ENCODE measurements around the gene ANKFN1. TPM values are rescaled to one million over a fixed set of nuclear protein-coding genes. Genes with fewer than 3 reads are reported as not detected.

ANKFN1 gene, protein sequence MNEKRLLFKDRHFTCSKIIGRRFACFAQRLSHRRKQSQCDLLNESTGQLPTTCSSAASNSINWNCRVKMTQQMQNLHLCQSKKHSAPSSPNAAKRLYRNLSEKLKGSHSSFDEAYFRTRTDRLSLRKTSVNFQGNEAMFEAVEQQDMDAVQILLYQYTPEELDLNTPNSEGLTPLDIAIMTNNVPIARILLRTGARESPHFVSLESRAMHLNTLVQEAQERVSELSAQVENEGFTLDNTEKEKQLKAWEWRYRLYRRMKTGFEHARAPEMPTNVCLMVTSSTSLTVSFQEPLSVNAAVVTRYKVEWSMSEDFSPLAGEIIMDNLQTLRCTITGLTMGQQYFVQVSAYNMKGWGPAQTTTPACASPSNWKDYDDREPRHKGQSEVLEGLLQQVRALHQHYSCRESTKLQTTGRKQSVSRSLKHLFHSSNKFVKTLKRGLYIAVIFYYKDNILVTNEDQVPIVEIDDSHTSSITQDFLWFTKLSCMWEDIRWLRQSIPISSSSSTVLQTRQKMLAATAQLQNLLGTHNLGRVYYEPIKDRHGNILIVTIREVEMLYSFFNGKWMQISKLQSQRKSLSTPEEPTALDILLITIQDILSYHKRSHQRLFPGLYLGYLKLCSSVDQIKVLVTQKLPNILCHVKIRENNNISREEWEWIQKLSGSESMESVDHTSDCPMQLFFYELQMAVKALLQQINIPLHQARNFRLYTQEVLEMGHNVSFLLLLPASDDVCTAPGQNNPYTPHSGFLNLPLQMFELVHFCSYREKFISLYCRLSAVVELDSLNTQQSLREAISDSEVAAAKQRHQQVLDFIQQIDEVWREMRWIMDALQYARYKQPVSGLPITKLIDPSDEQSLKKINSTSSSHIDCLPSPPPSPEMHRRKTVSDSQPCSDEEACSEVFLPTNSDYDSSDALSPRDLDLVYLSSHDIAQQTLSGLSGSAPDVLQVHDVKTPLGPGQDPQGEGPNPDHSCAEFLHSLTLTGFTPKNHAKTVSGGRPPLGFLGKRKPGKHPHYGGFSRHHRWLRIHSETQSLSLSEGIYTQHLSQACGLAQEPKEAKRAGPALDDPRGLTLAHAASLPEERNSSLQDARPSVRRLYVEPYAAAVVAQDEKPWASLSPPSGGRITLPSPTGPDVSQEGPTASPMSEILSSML
- 1.6 TPM for total RNA-seq

- H3K9ac ChIP-seq (ENCODE audit: low read depth in 1 of 3, low read length in 3 of 3) = no peak within 1 kb of the TSS
- no peaks in the 10 kb centered on the region for H3K27me3 ChIP-seq (ENCODE audit: control insufficient read depth in 3 of 3, insufficient read depth in 3 of 3, low read length in 3 of 3)
- no peaks in the 10 kb centered on the region for H3K4me1 ChIP-seq (ENCODE audit: control insufficient read depth in 3 of 3, insufficient read depth in 3 of 3, low read length in 3 of 3)
- no peak within 1 kb of the TSS for H3K27ac ChIP-seq (ENCODE audit: low read depth, low read length)
- H3K36me3 ChIP-seq (ENCODE audit: control insufficient read depth in 3 of 3, insufficient read depth in 3 of 3, low read length in 3 of 3) = no peaks in the 10 kb centered on the region
- no peaks in the 10 kb centered on the region for H3K9me3 ChIP-seq (ENCODE audit: control insufficient read depth in 3 of 3, low read length in 3 of 3)
- no peak within 1 kb of the TSS for H3K4me3 ChIP-seq (ENCODE audit: low read length in 3 of 3)
Observed at GRCh38 chr17:56152874-56153602, at the start of gene ANKFN1. Gene ANKFN1 (plus strand): TSS chr17:56153475. CDS start chr17:56212668, 59,193 bp downstream.

GRCh38 chr17:56108811-56109284 lies 44.4 kb upstream of the ANKFN1 start:
- H3K36me3 ChIP-seq (ENCODE audit: control insufficient read depth in 3 of 3, insufficient read depth in 3 of 3, low read length in 3 of 3) = no peaks in the 10 kb centered on the region
- no peak overlapping the region for H3K4me3 ChIP-seq (ENCODE audit: low read length in 3 of 3)
- no peaks in the 10 kb centered on the region for H3K9me3 ChIP-seq (ENCODE audit: control insufficient read depth in 3 of 3, low read length in 3 of 3)
- H3K9ac ChIP-seq (ENCODE audit: low read depth in 1 of 3, low read length in 3 of 3) = no peak overlapping the region
- peaks cover 0 to 3% (median 2%) of the 10 kb centered on the region in 3 donors for H3K27me3 ChIP-seq (ENCODE audit: control insufficient read depth in 3 of 3, insufficient read depth in 3 of 3, low read length in 3 of 3)
- no peaks in the 10 kb centered on the region for H3K4me1 ChIP-seq (ENCODE audit: control insufficient read depth in 3 of 3, insufficient read depth in 3 of 3, low read length in 3 of 3)
- no peak overlapping the region for H3K27ac ChIP-seq (ENCODE audit: low read depth, low read length)

- Histone ChIP-seq H3K9me3 (ENCODE audit: control insufficient read depth in 3 of 3, low read length in 3 of 3) (no peaks in the 10 kb centered on the region), H3K27ac (ENCODE audit: low read depth, low read length) (no peak overlapping the region), H3K27me3 (ENCODE audit: control insufficient read depth in 3 of 3, insufficient read depth in 3 of 3, low read length in 3 of 3) (no peaks in the 10 kb centered on the region), H3K9ac (ENCODE audit: low read depth in 1 of 3, low read length in 3 of 3) (no peak overlapping the region), H3K36me3 (ENCODE audit: control insufficient read depth in 3 of 3, insufficient read depth in 3 of 3, low read length in 3 of 3) (no peaks in the 10 kb centered on the region), H3K4me1 (ENCODE audit: control insufficient read depth in 3 of 3, insufficient read depth in 3 of 3, low read length in 3 of 3) (no peaks in the 10 kb centered on the region), H3K4me3 (ENCODE audit: low read length in 3 of 3) (no peak overlapping the region)
Observed at GRCh38 chr17:56109836-56110235, 43.4 kb upstream of the ANKFN1 start.

DNA sequence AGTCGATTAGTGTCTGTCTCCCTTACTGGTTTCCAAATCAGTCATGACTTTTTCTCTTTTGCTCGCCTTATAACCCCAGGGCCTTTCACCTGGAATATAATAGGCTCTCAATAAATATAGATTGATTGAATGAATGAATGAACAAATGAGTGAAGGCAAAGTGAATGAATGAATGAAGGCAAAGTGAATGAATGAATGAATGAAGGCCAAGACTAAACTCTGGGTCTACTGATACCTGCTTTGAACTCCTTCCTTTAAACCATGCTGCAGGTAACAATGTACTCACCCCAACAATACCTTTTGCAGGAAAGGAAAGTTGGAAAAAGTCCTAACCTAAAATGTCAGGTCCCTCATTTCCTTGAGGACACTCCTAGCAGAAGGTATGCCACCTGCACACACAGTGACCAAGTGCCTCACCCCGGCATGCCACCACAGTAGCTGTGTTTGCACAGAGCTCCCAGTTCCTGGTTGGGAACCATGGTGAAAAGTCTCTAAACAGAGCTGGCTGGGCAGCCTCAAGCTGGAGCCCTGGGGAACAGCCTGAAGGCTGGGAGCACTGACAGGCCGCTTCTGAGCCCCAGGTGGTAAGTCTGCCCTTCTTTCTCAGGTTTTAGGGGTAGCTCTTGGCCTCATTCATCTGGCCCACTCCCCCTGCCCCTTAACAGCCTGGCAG lies 42.7 kb upstream of the ANKFN1 start:
- Histone ChIP-seq H3K4me1 (ENCODE audit: control insufficient read depth in 3 of 3, insufficient read depth in 3 of 3, low read length in 3 of 3) (no peaks in the 10 kb centered on the region), H3K9me3 (ENCODE audit: control insufficient read depth in 3 of 3, low read length in 3 of 3) (no peaks in the 10 kb centered on the region), H3K9ac (ENCODE audit: low read depth in 1 of 3, low read length in 3 of 3) (no peak overlapping the region), H3K36me3 (ENCODE audit: control insufficient read depth in 3 of 3, insufficient read depth in 3 of 3, low read length in 3 of 3) (no peaks in the 10 kb centered on the region), H3K27me3 (ENCODE audit: control insufficient read depth in 3 of 3, insufficient read depth in 3 of 3, low read length in 3 of 3) (no peaks in the 10 kb centered on the region), H3K27ac (ENCODE audit: low read depth, low read length) (no peak overlapping the region), H3K4me3 (ENCODE audit: low read length in 3 of 3) (no peak overlapping the region)

- Histone ChIP-seq H3K9me3 (ENCODE audit: control insufficient read depth in 3 of 3, low read length in 3 of 3) (no peaks in the 10 kb centered on the region), H3K9ac (ENCODE audit: low read depth in 1 of 3, low read length in 3 of 3) (no peak overlapping the region), H3K4me3 (ENCODE audit: low read length in 3 of 3) (no peak overlapping the region)
Observed at GRCh38 chr17:56111706-56112485, 41.4 kb upstream of the ANKFN1 start.

GRCh38 chr17:56113486-56113885 lies 39.8 kb upstream of the ANKFN1 start:
- no peaks in the 10 kb centered on the region for H3K36me3 ChIP-seq (ENCODE audit: control insufficient read depth in 3 of 3, insufficient read depth in 3 of 3, low read length in 3 of 3)
- H3K9me3 ChIP-seq (ENCODE audit: control insufficient read depth in 3 of 3, low read length in 3 of 3) = no peaks in the 10 kb centered on the region
- no peaks in the 10 kb centered on the region for H3K4me1 ChIP-seq (ENCODE audit: control insufficient read depth in 3 of 3, insufficient read depth in 3 of 3, low read length in 3 of 3)
- no peak overlapping the region for H3K9ac ChIP-seq (ENCODE audit: low read depth in 1 of 3, low read length in 3 of 3)
- H3K27ac ChIP-seq (ENCODE audit: low read depth, low read length) = no peak overlapping the region
- H3K27me3 ChIP-seq (ENCODE audit: control insufficient read depth in 3 of 3, insufficient read depth in 3 of 3, low read length in 3 of 3) = no peaks in the 10 kb centered on the region
- no peak overlapping the region for H3K4me3 ChIP-seq (ENCODE audit: low read length in 3 of 3)

More at GRCh38 chr17:56111706-56112485, 41.4 kb upstream of the ANKFN1 start:
- no peaks in the 10 kb centered on the region for H3K36me3 ChIP-seq (ENCODE audit: control insufficient read depth in 3 of 3, insufficient read depth in 3 of 3, low read length in 3 of 3)
- no peak overlapping the region for H3K27ac ChIP-seq (ENCODE audit: low read depth, low read length)
- H3K27me3 ChIP-seq (ENCODE audit: control insufficient read depth in 3 of 3, insufficient read depth in 3 of 3, low read length in 3 of 3) = no peaks in the 10 kb centered on the region
- no peaks in the 10 kb centered on the region for H3K4me1 ChIP-seq (ENCODE audit: control insufficient read depth in 3 of 3, insufficient read depth in 3 of 3, low read length in 3 of 3)

GRCh38 chr17:56114469-56114868 lies 38.8 kb upstream of the ANKFN1 start:
- Histone ChIP-seq H3K27me3 (ENCODE audit: control insufficient read depth in 3 of 3, insufficient read depth in 3 of 3, low read length in 3 of 3) (no peaks in the 10 kb centered on the region), H3K4me3 (ENCODE audit: low read length in 3 of 3) (no peak overlapping the region), H3K27ac (ENCODE audit: low read depth, low read length) (no peak overlapping the region), H3K4me1 (ENCODE audit: control insufficient read depth in 3 of 3, insufficient read depth in 3 of 3, low read length in 3 of 3) (no peaks in the 10 kb centered on the region), H3K9me3 (ENCODE audit: control insufficient read depth in 3 of 3, low read length in 3 of 3) (no peaks in the 10 kb centered on the region), H3K36me3 (ENCODE audit: control insufficient read depth in 3 of 3, insufficient read depth in 3 of 3, low read length in 3 of 3) (no peaks in the 10 kb centered on the region), H3K9ac (ENCODE audit: low read depth in 1 of 3, low read length in 3 of 3) (no peak overlapping the region)

GRCh38 chr17:56119191-56119590 lies 34.1 kb upstream of the ANKFN1 start:
- H3K36me3 ChIP-seq (ENCODE audit: control insufficient read depth in 3 of 3, insufficient read depth in 3 of 3, low read length in 3 of 3) = no peaks in the 10 kb centered on the region
- H3K4me3 ChIP-seq (ENCODE audit: low read length in 3 of 3) = no peak overlapping the region
- no peak overlapping the region for H3K9ac ChIP-seq (ENCODE audit: low read depth in 1 of 3, low read length in 3 of 3)
- no peaks in the 10 kb centered on the region for H3K27me3 ChIP-seq (ENCODE audit: control insufficient read depth in 3 of 3, insufficient read depth in 3 of 3, low read length in 3 of 3)
- H3K9me3 ChIP-seq (ENCODE audit: control insufficient read depth in 3 of 3, low read length in 3 of 3) = no peaks in the 10 kb centered on the region
- H3K27ac ChIP-seq (ENCODE audit: low read depth, low read length) = no peak overlapping the region
- no peaks in the 10 kb centered on the region for H3K4me1 ChIP-seq (ENCODE audit: control insufficient read depth in 3 of 3, insufficient read depth in 3 of 3, low read length in 3 of 3)
